GM12878 (cell line): ENCODE data around the gene PGRMC1. TPM values are rescaled to one million over a fixed set of nuclear protein-coding genes. Genes with fewer than 3 reads are reported as not detected.

ENCODE experiments used
- BACH1 ChIP-seq: fragments of 450-650 bp; IDR thresholded peaks from 2 replicates; pipeline ENCODE4 v1.6.1; 2017; ENCODE audit warnings: mild to moderate bottlenecking, borderline replicate concordance
- BHLHE40 ChIP-seq, 2 experiments: fragments of 450-650 bp in 1 of 2; IDR thresholded peaks; 2 replicates each; pipeline ENCODE4 v1.6.1; 2011 to 2017; ENCODE audit warnings: low read depth in 2 of 2, borderline replicate concordance in 1 of 2, improper control_type of control experiment in 1 of 2, low read length in 1 of 2, mild to moderate bottlenecking in 1 of 2
- BRCA1 ChIP-seq: IDR thresholded peaks from 2 replicates; pipeline ENCODE4 v1.6.1; 2011; ENCODE audit warnings: low read depth, low read length, improper control_type of control experiment
- CEBPB ChIP-seq, 2 experiments: fragments of 150-350 bp in 1 of 2; IDR thresholded peaks; 2 replicates each; pipeline ENCODE4 v1.6.1; 2012 to 2014; ENCODE audit warnings: low read depth in 2 of 2, low read length in 2 of 2, borderline replicate concordance in 1 of 2, inconsistent platforms in 1 of 2
- CREB1 ChIP-seq: IDR thresholded peaks from 2 replicates; pipeline ENCODE4 v1.6.1; 2012; ENCODE audit warnings: low read depth, mild to moderate bottlenecking, inconsistent platforms
- CREM ChIP-seq: IDR thresholded peaks from 2 replicates; pipeline ENCODE4 v1.6.1; 2014; ENCODE audit warnings: antibody characterized with exemption, low read depth
- DPF2 ChIP-seq: fragments of 450-650 bp; IDR thresholded peaks from 2 replicates; pipeline ENCODE4 v1.6.1; 2017; ENCODE audit warnings: mild to moderate bottlenecking
- EGR1 ChIP-seq, 2 experiments: IDR thresholded peaks; 1 replicate in 1 of 2; 2 replicates in 1 of 2; pipeline ENCODE4 v1.6.1; 2011 to 2012; ENCODE audit warnings: low read depth in 2 of 2, low read length in 2 of 2, borderline replicate concordance in 1 of 2, mild to moderate bottlenecking in 1 of 2, moderate library complexity in 1 of 2
- EZH2 ChIP-seq: IDR thresholded peaks from 2 replicates; pipeline ENCODE4 v1.6.1; 2012; ENCODE audit warnings: low read depth, mild to moderate bottlenecking, control low read depth, inconsistent platforms, low read length, borderline replicate concordance; ENCODE audit not compliant: control insufficient read depth
- MXI1 ChIP-seq: fragments of 150-350 bp; IDR thresholded peaks from 2 replicates; pipeline ENCODE4 v1.6.1; 2011; ENCODE audit warnings: low read depth, mild to moderate bottlenecking, inconsistent platforms, low read length, improper control_type of control experiment
- NBN ChIP-seq: fragments of 450-650 bp; IDR thresholded peaks from 2 replicates; pipeline ENCODE4 v1.6.1; 2016
- POLR2A ChIP-seq: IDR thresholded peaks from 2 replicates; pipeline ENCODE4 v1.6.1; 2011; ENCODE audit warnings: low read depth, mild to moderate bottlenecking, low read length
- POU2F2 ChIP-seq: IDR thresholded peaks from 3 replicates; pipeline ENCODE4 v1.6.1; 2011; ENCODE audit warnings: low read depth, mild to moderate bottlenecking, low read length, borderline replicate concordance
- RBBP5 ChIP-seq: fragments of 200-600 bp; sonication (generic); conservative IDR thresholded peaks from 2 replicates; pipeline ENCODE4 v1.6.1; 2016
- RFX5 ChIP-seq: IDR thresholded peaks from 2 replicates; pipeline ENCODE4 v1.6.1; 2011; ENCODE audit warnings: low read depth, low read length, improper control_type of control experiment
- SMAD5 ChIP-seq: IDR thresholded peaks from 2 replicates; pipeline ENCODE4 v1.6.1; 2016; ENCODE audit warnings: antibody characterized with exemption, low read depth
- SUPT20H ChIP-seq: IDR thresholded peaks from 2 replicates; pipeline ENCODE4 v1.6.1; 2011; ENCODE audit warnings: low read depth, mild to moderate bottlenecking, low read length, moderate library complexity, borderline replicate concordance; ENCODE audit not compliant: control insufficient read depth
- TCF12 ChIP-seq: IDR thresholded peaks from 2 replicates; pipeline ENCODE4 v1.6.1; 2011; ENCODE audit warnings: low read depth, mild to moderate bottlenecking, low read length
- TCF3 ChIP-seq: IDR thresholded peaks from 2 replicates; pipeline ENCODE4 v1.6.1; 2012; ENCODE audit warnings: low read depth, mild to moderate bottlenecking, low read length, borderline replicate concordance; ENCODE audit not compliant: insufficient read depth
- ZZZ3 ChIP-seq: IDR thresholded peaks from 2 replicates; pipeline ENCODE4 v1.6.1; 2011; ENCODE audit warnings: low read depth; ENCODE audit not compliant: control insufficient read depth, insufficient read length
- polyA plus RNA-seq, 11 experiments: library from polyadenylated mRNA; depleted of rRNA in 4 of 11; unstranded in 6 of 11; stranded (reverse) in 5 of 11; fragments of >200 nt; fragmentation: Nextera tagmentation in 4 of 11; fragmentation: Illumina TruSeq in 1 of 11; extraction: Ambion mirVana in 4 of 11; extraction: Trizol in 1 of 11; gene quantifications; 1 replicate in 1 of 11; 2 replicates in 10 of 11; pipeline versions ENCODE4 v1.2.1 to v1.2.3, GENCODE V29; 2011 to 2016; ENCODE audit warnings: inconsistent platforms in 2 of 11, missing spikeins in 2 of 11, low read depth in 1 of 11
- total RNA-seq, 4 experiments: library from RNA; depleted of rRNA in 3 of 4; stranded (reverse); fragments of >200 nt in 3 of 4; fragmentation: Illumina TruSeq in 1 of 4; extraction: Trizol in 1 of 4; gene quantifications; 2 replicates each; pipeline versions ENCODE4 v1.2.1 to v1.2.3, GENCODE V29; 2013 to 2021
- TF ChIP-seq, protein P1 (sequence below): IDR thresholded peaks from 2 replicates; pipeline ENCODE4 v1.6.1; 2012; ENCODE audit warnings: low read length, inconsistent platforms
- TF ChIP-seq, protein P2 (sequence below): IDR thresholded peaks from 2 replicates; pipeline ENCODE4 v1.6.1; 2011; ENCODE audit warnings: low read depth, low read length, improper control_type of control experiment, borderline replicate concordance
- TF ChIP-seq, protein P3 (sequence below): fragments of 450-650 bp; formaldehyde crosslinking; IDR thresholded peaks from 2 replicates; pipeline ENCODE4 v1.5.0; 2022; ENCODE audit warnings: mild to moderate bottlenecking, missing genetic modification characterization
- TF ChIP-seq, protein P4 (sequence below): IDR thresholded peaks from 2 replicates; pipeline ENCODE4 v1.6.1; 2011; ENCODE audit warnings: borderline replicate concordance, low read depth, mild to moderate bottlenecking, moderate library complexity, mixed read lengths, low read length; ENCODE audit not compliant: insufficient read depth; ENCODE audit errors: extremely low read length

Gene PGRMC1
- total and polyA plus RNA-seq, 10 of the 15 experiments (the other 5 are each of a cell fraction or from before 2014, with no cell fraction given) = 13.6 to 60.9 (median 43.3) TPM

DNA sequence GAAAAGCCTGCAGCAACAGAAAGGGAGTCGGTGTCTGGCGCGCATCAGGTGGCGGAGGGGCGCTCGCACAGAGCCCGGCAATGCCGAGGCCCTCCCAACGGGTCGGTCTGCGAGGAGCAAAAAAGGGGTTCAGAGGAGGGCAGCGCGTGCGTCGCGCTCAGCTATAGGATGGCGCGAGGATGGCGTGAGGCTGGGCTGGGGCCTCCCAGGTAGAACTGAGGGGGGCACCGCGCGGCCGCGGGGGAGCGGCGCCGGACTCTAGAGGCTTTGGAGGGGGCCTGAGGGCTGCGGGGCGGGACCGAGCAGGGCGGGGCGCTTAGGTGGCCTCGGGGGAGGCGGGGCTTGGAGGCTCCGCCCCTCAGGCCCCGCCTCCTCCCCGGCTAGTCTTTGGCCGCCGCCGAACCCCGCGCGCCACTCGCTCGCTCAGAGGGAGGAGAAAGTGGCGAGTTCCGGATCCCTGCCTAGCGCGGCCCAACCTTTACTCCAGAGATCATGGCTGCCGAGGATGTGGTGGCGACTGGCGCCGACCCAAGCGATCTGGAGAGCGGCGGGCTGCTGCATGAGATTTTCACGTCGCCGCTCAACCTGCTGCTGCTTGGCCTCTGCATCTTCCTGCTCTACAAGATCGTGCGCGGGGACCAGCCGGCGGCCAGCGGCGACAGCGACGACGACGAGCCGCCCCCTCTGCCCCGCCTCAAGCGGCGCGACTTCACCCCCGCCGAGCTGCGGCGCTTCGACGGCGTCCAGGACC, at the start of gene PGRMC1 (continued):
- TF ChIP-seq, protein P1, sequence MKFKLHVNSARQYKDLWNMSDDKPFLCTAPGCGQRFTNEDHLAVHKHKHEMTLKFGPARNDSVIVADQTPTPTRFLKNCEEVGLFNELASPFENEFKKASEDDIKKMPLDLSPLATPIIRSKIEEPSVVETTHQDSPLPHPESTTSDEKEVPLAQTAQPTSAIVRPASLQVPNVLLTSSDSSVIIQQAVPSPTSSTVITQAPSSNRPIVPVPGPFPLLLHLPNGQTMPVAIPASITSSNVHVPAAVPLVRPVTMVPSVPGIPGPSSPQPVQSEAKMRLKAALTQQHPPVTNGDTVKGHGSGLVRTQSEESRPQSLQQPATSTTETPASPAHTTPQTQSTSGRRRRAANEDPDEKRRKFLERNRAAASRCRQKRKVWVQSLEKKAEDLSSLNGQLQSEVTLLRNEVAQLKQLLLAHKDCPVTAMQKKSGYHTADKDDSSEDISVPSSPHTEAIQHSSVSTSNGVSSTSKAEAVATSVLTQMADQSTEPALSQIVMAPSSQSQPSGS = no peak
- TF ChIP-seq, protein P2, sequence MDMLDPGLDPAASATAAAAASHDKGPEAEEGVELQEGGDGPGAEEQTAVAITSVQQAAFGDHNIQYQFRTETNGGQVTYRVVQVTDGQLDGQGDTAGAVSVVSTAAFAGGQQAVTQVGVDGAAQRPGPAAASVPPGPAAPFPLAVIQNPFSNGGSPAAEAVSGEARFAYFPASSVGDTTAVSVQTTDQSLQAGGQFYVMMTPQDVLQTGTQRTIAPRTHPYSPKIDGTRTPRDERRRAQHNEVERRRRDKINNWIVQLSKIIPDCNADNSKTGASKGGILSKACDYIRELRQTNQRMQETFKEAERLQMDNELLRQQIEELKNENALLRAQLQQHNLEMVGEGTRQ = no peak
- TF ChIP-seq, protein P3, sequence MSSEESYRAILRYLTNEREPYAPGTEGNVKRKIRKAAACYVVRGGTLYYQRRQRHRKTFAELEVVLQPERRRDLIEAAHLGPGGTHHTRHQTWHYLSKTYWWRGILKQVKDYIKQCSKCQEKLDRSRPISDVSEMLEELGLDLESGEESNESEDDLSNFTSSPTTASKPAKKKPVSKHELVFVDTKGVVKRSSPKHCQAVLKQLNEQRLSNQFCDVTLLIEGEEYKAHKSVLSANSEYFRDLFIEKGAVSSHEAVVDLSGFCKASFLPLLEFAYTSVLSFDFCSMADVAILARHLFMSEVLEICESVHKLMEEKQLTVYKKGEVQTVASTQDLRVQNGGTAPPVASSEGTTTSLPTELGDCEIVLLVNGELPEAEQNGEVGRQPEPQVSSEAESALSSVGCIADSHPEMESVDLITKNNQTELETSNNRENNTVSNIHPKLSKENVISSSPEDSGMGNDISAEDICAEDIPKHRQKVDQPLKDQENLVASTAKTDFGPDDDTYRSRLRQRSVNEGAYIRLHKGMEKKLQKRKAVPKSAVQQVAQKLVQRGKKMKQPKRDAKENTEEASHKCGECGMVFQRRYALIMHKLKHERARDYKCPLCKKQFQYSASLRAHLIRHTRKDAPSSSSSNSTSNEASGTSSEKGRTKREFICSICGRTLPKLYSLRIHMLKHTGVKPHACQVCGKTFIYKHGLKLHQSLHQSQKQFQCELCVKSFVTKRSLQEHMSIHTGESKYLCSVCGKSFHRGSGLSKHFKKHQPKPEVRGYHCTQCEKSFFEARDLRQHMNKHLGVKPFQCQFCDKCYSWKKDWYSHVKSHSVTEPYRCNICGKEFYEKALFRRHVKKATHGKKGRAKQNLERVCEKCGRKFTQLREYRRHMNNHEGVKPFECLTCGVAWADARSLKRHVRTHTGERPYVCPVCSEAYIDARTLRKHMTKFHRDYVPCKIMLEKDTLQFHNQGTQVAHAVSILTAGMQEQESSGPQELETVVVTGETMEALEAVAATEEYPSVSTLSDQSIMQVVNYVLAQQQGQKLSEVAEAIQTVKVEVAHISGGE (CRISPR knock-in tag) = no peak
- TF ChIP-seq CREM (no peak), POLR2A (peak; percentile 97), BACH1 (peak; percentile 70; the same call in 1 of the 2 replicates), EGR1 (IDR thresholded peaks at IDR 0.05; ENCODE audit: borderline replicate concordance in 1 of 2, low read depth in 2 of 2, low read length in 2 of 2) (0 out of 3 replicates have a peak, but pooled peaks of 1 of the 2 experiments have one; percentile 20), POU2F2 (peak; percentile 66; the same call in 1 of the 3 replicates), MXI1 (no peak), CEBPB (IDR thresholded peaks at IDR 0.05; ENCODE audit: borderline replicate concordance in 1 of 2, low read depth in 2 of 2, low read length in 2 of 2) (no peak), RFX5 (no peak), BHLHE40 (IDR thresholded peaks at IDR 0.05; ENCODE audit: borderline replicate concordance in 1 of 2, low read depth in 2 of 2, low read length in 1 of 2) (no peak; a peak in 1 of 4 replicates), RBBP5 (no peak), BRCA1 (no peak), SMAD5 (peak; percentile 47; the same call in 1 of the 2 replicates), TCF12 (peak; percentile 29; the same call in 1 of the 2 replicates), CREB1 (peak; percentile 30; the same call in 1 of the 2 replicates), ZZZ3 (no peak), EZH2 (no peak), SUPT20H (no peak), NBN (no peak), TCF3 (0 out of 2 replicates have a peak, but pooled peaks have one; percentile 21), DPF2 (0 out of 2 replicates have a peak, but pooled peaks have one; percentile 46)
- TF ChIP-seq, protein P4, sequence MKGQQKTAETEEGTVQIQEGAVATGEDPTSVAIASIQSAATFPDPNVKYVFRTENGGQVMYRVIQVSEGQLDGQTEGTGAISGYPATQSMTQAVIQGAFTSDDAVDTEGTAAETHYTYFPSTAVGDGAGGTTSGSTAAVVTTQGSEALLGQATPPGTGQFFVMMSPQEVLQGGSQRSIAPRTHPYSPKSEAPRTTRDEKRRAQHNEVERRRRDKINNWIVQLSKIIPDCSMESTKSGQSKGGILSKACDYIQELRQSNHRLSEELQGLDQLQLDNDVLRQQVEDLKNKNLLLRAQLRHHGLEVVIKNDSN = no peak
